ENCODE results near the gene LRRC56.

LRRC56 gene

DNA sequence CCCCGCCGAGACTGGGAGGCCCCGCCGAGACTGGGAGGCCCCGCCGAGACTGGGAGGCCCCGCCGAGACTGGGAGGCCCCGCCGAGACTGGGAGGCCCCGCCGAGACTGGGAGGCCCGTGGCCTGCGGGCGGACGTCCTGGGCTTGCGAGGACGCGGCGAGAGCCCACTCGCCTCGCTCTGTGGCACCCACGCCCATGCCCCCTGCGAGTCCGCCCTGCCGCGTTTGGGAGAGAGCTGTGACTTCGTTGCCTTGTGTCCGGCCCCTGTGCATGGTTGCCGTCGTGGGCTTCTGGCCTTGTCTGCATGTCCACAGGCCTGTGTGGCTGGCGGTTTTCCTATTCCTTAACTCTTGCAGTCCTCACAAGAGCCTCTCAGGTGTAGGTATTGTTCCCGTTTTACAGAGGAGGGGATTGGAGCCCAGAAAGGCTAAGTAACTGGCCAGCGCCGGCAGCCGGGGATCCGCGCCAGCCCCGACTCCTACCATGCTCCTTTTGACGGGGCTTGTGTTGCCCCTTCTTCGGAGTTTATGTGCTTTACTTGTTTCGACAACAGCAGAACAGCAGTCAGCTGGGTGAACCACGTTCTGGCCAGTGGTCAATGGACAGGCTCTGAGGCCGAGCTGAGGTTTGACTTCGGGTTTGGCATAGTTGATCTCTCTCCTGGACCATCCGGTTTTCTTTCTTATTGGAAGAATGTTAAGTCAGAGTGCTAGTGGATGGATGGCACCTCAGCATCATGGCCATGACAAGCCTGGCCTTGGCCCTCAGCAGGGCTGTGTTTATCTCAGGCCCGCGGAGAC is 39.7 kb downstream of the LRRC56 start:
- TF ChIP-seq, protein P1, sequence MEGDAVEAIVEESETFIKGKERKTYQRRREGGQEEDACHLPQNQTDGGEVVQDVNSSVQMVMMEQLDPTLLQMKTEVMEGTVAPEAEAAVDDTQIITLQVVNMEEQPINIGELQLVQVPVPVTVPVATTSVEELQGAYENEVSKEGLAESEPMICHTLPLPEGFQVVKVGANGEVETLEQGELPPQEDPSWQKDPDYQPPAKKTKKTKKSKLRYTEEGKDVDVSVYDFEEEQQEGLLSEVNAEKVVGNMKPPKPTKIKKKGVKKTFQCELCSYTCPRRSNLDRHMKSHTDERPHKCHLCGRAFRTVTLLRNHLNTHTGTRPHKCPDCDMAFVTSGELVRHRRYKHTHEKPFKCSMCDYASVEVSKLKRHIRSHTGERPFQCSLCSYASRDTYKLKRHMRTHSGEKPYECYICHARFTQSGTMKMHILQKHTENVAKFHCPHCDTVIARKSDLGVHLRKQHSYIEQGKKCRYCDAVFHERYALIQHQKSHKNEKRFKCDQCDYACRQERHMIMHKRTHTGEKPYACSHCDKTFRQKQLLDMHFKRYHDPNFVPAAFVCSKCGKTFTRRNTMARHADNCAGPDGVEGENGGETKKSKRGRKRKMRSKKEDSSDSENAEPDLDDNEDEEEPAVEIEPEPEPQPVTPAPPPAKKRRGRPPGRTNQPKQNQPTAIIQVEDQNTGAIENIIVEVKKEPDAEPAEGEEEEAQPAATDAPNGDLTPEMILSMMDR (IDR thresholded peaks at IDR 0.05; ENCODE audit: low read depth, low read length) = no peak
- no peaks in the 10 kb centered on the region for H3K36me3 ChIP-seq
- no peak for DNase-seq
- no peaks in the 10 kb centered on the region for H3K4me1 ChIP-seq
- no peaks in the 10 kb centered on the region for H3K9me3 ChIP-seq
- peak overlapping the region; percentile 86 for H3K4me3 ChIP-seq (ENCODE audit: low read depth, low read length)
- no peaks in the 10 kb centered on the region; the same call in 1 of the 2 replicates for H3K27me3 ChIP-seq

DNA sequence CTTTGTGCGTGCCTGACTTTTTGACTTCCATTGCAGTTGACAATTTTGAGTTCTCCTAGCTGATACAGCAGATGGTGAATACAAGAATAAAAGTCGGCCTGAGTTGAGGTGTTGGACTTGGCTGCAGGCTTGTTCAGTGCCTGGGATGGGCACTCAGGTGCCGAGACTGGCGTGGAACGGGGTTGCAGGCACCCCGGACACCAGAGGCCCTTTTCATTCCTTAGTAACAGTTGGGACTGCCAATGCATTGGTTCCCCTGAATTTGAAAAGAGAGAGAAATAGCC is 40.2 kb downstream of the LRRC56 start:
- Histone ChIP-seq H3K4me3 (ENCODE audit: low read depth, low read length) (peak overlapping the region; percentile 86), H3K36me3 (no peaks in the 10 kb centered on the region), H3K4me1 (no peaks in the 10 kb centered on the region), H3K27me3 (no peaks in the 10 kb centered on the region; the same call in 1 of the 2 replicates), H3K9me3 (no peaks in the 10 kb centered on the region)
- TF ChIP-seq, protein P1 (IDR thresholded peaks at IDR 0.05; ENCODE audit: low read depth, low read length) = no peak
- no peak for DNase-seq

DNA sequence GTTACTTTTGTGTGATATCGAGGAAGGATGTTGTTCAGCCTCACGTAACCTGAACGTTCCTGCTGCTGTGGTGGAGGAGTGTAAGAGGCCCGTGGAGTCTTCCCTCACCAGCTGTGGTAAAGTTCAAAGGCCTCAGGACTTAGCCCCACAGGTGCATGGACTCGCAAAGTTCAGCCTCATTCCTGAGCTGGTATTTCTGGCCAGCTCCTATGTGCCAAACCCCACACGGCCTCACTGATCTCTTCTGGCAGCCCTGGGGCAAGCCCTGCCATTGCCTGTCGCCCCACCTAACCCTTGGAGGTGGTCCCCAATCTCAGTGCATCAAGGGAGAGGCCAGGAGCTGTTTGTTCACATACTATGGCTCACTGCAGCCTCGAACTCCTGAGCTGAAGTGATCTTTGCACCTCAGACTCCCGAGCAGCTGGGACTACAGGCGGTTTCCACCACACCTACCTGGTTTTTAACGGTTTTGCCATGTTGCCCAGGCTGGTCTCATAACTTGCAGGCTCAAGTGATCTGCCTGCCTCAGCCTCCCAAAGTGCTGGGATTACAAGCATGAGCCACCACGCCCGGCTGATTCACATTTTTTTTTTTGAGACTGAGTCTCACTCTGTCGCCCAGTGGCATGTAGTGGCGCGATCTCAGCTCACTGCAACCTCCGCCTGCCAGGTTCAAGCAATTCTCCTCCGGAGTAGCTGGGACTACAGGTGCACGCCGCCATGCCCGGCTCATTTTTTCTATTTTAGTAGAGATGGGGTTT is 41.1 kb downstream of the LRRC56 start:
- H3K4me3 ChIP-seq (ENCODE audit: low read depth, low read length) = peak overlapping the region; percentile 86; the same call in 1 of the 2 replicates
- no peaks in the 10 kb centered on the region for H3K4me1 ChIP-seq
- no peaks in the 10 kb centered on the region; the same call in 1 of the 2 replicates for H3K27me3 ChIP-seq
- TF ChIP-seq, protein P1 (IDR thresholded peaks at IDR 0.05; ENCODE audit: low read depth, low read length) = no peak
- DNase-seq = no peak
- no peaks in the 10 kb centered on the region for H3K9me3 ChIP-seq
- 0 out of 2 replicates have a peak, but pooled peaks cover 1% of the 10 kb centered on the region for H3K36me3 ChIP-seq

DNA sequence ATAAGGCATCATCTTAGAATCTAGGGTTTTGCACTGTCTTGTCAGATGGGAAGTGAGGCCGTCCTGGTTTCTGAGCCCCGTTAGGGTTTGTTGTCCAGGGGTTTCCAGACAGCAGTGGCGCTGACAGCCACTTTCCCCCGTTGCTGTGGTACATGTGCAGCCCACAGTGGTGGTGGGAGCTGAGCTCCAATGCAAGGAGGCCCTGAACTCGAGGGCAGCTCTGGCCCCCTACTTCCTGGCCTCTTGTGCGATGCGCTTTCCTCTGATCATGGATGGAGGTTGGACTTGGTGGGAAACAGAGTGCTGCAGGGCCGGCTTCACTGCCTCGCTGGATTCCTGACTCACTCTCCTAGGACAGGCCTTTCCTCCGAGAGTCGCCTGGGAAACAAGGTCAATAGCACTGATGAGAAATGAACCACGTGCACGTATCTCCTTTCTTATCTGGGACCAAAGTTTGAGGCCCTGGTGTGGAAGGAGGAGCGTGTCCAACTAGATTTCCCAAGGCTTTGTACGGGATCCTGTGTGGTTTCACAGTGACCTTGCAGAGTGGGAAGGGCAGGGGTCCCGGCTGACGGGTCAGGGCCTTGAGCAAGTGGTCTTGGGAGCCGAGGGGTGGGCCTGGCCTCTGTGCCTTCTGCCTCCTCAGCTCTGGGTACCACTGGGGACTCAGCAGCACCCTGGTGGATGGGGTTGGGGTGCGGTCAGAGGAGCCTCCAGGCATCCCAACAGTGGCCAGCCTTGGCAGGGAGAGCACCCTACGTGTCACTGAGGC is 42.7 kb downstream of the LRRC56 start:
- Histone ChIP-seq H3K4me1 (no peaks in the 10 kb centered on the region), H3K27me3 (no peaks in the 10 kb centered on the region; the same call in 1 of the 2 replicates), H3K36me3 (0 out of 2 replicates have a peak, but pooled peaks cover 6% of the 10 kb centered on the region), H3K4me3 (ENCODE audit: low read depth, low read length) (no peak overlapping the region), H3K9me3 (no peaks in the 10 kb centered on the region)
- no peak for DNase-seq
- TF ChIP-seq, protein P1 (IDR thresholded peaks at IDR 0.05; ENCODE audit: low read depth, low read length) = no peak

DNA sequence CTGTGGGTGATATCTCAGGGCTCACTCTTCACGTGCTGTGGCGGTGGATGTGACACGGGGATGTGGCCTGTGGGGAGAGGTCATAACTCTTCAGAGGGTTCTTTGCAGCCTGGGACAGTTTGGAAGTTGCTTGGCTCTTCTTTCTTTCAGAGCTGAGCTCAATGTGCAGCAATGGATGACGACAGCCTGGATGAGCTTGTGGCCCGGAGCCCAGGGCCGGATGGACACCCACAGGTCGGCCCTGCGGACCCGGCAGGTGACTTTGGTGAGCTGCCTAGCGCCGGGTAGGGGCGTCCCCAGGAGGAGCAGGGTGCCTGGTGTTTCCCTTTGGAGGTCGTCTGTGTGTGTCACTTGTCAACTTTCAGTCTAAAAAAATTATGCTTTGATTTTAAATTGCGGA is 44.0 kb downstream of the LRRC56 start:
- Histone ChIP-seq H3K4me1 (no peaks in the 10 kb centered on the region), H3K4me3 (ENCODE audit: low read depth, low read length) (no peak overlapping the region), H3K36me3 (peaks cover 6% of the 10 kb centered on the region; the same call in 1 of the 2 replicates), H3K9me3 (no peaks in the 10 kb centered on the region), H3K27me3 (no peaks in the 10 kb centered on the region)
- TF ChIP-seq, protein P1 (IDR thresholded peaks at IDR 0.05; ENCODE audit: low read depth, low read length) = no peak
- no peak for DNase-seq

Data from BE2C (cell line).